Lower leg skin (tissue), 3 donors: ENCODE measurements around the gene ZNF888.

ENCODE experiments used
- POLR2A ChIP-seq, 2 donors: fragments of 450-650 bp; IDR thresholded peaks; one replicate each; pipeline ENCODE4 v1.6.1; 2016 to 2017; ENCODE audit warnings: antibody characterized with exemption in 2 of 2, mild to moderate bottlenecking in 1 of 2, moderate library complexity in 1 of 2
- TF ChIP-seq, protein P1 (sequence below), 3 donors: fragments of 450-650 bp; IDR thresholded peaks; one replicate each; pipeline ENCODE4 v1.5.1; 2016; ENCODE audit warnings: antibody characterized with exemption in 3 of 3, mild to moderate bottlenecking in 3 of 3, moderate library complexity in 2 of 3

DNA sequence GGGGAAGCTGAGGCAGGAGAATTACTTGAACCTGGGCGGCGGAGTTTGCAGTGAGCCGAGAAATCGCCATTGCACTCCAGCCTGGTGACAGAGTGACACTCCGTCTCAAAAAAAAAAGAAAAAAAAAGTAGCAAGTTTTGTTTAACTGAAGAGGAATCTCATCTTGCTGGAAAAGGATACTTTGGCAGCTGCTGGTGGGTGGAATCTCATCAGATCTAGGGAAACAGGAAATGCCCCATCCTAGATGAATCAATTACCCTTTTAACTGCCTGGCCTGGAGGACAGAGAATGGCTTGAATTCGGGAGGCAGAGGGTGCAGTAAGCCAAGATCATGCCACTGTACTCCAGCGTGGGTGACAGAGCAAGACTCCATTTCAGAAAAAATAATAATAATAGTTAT lies 34.2 kb downstream of the ZNF888 start:
- TF ChIP-seq, protein P1, sequence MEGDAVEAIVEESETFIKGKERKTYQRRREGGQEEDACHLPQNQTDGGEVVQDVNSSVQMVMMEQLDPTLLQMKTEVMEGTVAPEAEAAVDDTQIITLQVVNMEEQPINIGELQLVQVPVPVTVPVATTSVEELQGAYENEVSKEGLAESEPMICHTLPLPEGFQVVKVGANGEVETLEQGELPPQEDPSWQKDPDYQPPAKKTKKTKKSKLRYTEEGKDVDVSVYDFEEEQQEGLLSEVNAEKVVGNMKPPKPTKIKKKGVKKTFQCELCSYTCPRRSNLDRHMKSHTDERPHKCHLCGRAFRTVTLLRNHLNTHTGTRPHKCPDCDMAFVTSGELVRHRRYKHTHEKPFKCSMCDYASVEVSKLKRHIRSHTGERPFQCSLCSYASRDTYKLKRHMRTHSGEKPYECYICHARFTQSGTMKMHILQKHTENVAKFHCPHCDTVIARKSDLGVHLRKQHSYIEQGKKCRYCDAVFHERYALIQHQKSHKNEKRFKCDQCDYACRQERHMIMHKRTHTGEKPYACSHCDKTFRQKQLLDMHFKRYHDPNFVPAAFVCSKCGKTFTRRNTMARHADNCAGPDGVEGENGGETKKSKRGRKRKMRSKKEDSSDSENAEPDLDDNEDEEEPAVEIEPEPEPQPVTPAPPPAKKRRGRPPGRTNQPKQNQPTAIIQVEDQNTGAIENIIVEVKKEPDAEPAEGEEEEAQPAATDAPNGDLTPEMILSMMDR (IDR thresholded peaks at IDR 0.05): no peak
- TF ChIP-seq POLR2A (IDR thresholded peaks at IDR 0.05): no peak
